Stimulated activated effector memory CD8-positive, alpha-beta T cell treated with anti-CD3 and anti-CD28 coated beads, Interleukin-12 subunit alpha, Interleukin-12 subunit beta, amount 100 ng/mL, for 72 hours (primary cell): Measurements from ENCODE around the gene ZNF236.
A peak's percentile ranks its signal among the peaks of the same experiment; 100 is the strongest.

Experiments used
- ATAC-seq: fragments of 150-1000 bp; cut with Tn5 transposase; 2 replicates; pipeline ENCODE4 v1.10.0; 2021
- DNase-seq, 2 donors: peaks; one replicate each; pipeline ENCODE4 v3.0.0; 2021 to 2022; ENCODE audit warnings: low spot score in 2 of 2
- H3K27ac Mint-ChIP-seq: one replicate; pipeline ENCODE4 v1.8.0; 2022; ENCODE audit warnings: mild to moderate bottlenecking, mixed read lengths
- H3K36me3 Mint-ChIP-seq: one replicate; pipeline ENCODE4 v1.8.0; 2022; ENCODE audit warnings: mild to moderate bottlenecking, mixed read lengths
- H3K4me1 Mint-ChIP-seq: one replicate; pipeline ENCODE4 v1.8.0; 2022; ENCODE audit warnings: mixed read lengths
- H3K4me3 Mint-ChIP-seq: one replicate; pipeline ENCODE4 v1.8.0; 2022; ENCODE audit warnings: mild to moderate bottlenecking, mixed read lengths
- H3K9me3 Mint-ChIP-seq: one replicate; pipeline ENCODE4 v1.8.0; 2022; ENCODE audit warnings: mixed read lengths

ZNF236 gene

GRCh38 chr18:76837071-76837470, 14.7 kb downstream of the ZNF236 start:
- Mint-ChIP-seq H3K27ac (no peak overlapping the region), H3K36me3 (no peaks in the 10 kb centered on the region), H3K4me3 (no peak overlapping the region), H3K4me1 (peaks cover 25% of the 10 kb centered on the region), H3K9me3 (no peaks in the 10 kb centered on the region)
- DNase-seq, result no peak
- ATAC-seq, result no peak

DNA sequence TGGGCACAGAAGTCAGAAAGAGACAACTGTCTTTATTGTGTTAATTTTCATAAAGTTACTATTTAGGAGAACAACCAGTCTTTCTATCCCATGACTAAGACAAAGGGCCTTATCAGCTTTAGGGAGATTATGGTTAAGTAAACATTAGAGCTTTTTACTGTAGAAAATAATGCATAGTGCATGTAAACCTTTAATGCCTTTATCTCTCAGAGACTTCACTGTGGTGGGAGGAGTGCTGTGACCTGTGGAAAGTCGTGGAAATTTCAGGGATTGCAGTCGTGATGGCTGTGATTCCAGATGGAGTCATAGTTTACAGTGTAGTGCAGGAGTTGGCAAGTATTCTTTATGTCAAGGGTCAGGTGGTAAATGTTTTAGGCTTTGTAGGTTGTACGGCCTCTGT, 15.8 kb downstream of the ZNF236 start:
- Mint-ChIP-seq H3K36me3 (no peaks in the 10 kb centered on the region), H3K27ac (no peak overlapping the region), H3K9me3 (no peaks in the 10 kb centered on the region), H3K4me1 (peaks cover 23% of the 10 kb centered on the region), H3K4me3 (no peak overlapping the region)
- ATAC-seq (no peak), DNase-seq (no peak)

- DNase-seq, result no peak
- Mint-ChIP-seq H3K4me3 (no peak overlapping the region), H3K4me1 (peaks cover 32% of the 10 kb centered on the region), H3K27ac (no peak overlapping the region), H3K36me3 (no peaks in the 10 kb centered on the region), H3K9me3 (no peaks in the 10 kb centered on the region)
- ATAC-seq, result no peak
Observed at GRCh38 chr18:76839086-76839794, 16.9 kb downstream of the ZNF236 start.

- H3K27ac Mint-ChIP-seq, result no peak overlapping the region
- H3K36me3 Mint-ChIP-seq, result no peaks in the 10 kb centered on the region
- no peaks in the 10 kb centered on the region for H3K9me3 Mint-ChIP-seq
- H3K4me1 Mint-ChIP-seq, result peaks cover 29% of the 10 kb centered on the region
- no peak overlapping the region for H3K4me3 Mint-ChIP-seq
- no peak for ATAC-seq
- no peak for DNase-seq
Observed at GRCh38 chr18:76842837-76843530, 20.6 kb downstream of the ZNF236 start.

DNA sequence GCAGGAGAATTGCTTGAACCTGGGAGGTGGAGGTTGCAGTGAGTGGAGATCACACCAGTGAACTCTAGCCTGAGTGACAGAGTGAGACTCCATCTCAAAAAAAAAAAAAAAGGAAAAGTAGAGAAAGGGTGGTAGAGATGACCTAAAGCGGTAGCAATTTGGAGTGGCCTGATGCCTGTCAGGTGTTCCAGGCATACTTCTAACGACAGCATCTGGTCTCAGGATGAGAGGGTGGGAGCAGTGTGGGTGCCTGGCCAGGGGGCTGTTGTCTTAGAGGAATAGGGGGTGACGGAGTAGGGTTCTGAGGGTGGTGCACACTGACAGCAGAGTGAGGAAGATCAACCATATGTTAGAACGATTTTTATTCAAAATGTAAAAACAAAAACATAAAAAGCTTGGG, 21.8 kb downstream of the ZNF236 start:
- Mint-ChIP-seq H3K4me3 (no peak overlapping the region), H3K9me3 (no peaks in the 10 kb centered on the region), H3K36me3 (no peaks in the 10 kb centered on the region), H3K27ac (peak overlapping the region; percentile 38), H3K4me1 (peaks cover 31% of the 10 kb centered on the region)
- DNase-seq (no peak), ATAC-seq (no peak)

DNA sequence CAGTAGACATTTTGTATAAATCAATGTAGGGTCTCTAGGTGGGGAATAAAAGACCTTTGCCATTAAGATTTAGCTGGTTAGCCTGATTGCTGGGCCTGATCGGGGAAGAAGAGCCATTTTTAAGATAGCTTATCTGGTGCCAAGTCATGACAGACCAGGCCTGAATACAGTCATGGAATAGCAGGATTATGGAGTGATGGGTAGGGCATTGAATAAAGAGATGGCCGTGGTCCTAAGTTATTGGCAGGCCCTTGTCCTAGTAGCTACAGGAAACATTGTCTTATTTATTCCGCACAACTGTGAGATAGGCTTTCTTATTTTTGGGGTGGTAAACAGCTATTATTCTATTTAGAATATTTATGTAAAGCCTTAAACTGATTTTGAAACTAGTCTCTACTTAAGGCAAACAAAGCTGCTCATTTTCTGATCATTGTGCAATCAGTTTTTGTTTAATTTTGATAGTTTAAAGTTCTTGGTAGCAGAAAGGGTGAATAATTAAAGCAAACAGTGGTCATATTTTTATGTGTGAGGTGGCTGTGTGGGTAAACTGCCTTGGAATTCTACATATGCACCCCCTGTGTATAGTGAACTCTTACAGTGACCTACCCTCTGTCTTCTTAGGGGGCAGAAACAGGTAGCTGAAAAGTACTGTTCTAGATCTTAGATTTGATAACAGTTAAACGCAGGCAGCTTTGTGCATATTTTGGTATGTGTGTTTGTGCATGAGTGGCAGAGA, 22.6 kb downstream of the ZNF236 start:
- Mint-ChIP-seq H3K4me1 (peaks cover 30% of the 10 kb centered on the region), H3K9me3 (no peaks in the 10 kb centered on the region), H3K27ac (no peak overlapping the region), H3K36me3 (no peaks in the 10 kb centered on the region), H3K4me3 (no peak overlapping the region)
- ATAC-seq (no peak), DNase-seq (no peak)

- Mint-ChIP-seq H3K36me3 (peaks cover 3% of the 10 kb centered on the region), H3K4me3 (no peak overlapping the region), H3K4me1 (peaks cover 30% of the 10 kb centered on the region), H3K9me3 (no peaks in the 10 kb centered on the region), H3K27ac (no peak overlapping the region)
- DNase-seq, result no peak
- no peak for ATAC-seq
Observed at GRCh38 chr18:76846217-76846616, 23.9 kb downstream of the ZNF236 start.

- DNase-seq (no peak), ATAC-seq (no peak)
- Mint-ChIP-seq H3K9me3 (no peaks in the 10 kb centered on the region), H3K27ac (no peak overlapping the region), H3K36me3 (peaks cover 20% of the 10 kb centered on the region), H3K4me1 (peaks cover 29% of the 10 kb centered on the region), H3K4me3 (no peak overlapping the region)
Observed at GRCh38 chr18:76847916-76848315, 25.6 kb downstream of the ZNF236 start.

DNA sequence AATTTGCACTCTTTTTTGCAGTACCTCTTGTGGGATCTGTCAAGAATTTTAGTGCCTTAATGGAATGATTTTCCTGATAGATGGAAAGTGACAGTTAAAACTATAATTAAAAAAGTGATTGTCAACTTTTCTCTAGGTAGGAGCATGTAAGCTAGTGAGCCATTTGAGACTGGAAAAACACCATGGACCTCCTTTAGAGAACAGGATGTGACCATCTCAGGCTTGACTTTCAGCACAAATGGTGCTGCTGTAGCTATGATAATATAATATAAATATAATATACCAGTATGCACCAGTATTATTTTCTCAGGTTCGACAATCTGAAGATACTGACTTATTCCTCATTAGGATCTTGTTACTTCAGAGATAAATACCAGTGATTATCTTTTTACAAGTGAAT, 27.8 kb downstream of the ZNF236 start:
- peaks cover 30% of the 10 kb centered on the region for H3K36me3 Mint-ChIP-seq
- peaks cover 15% of the 10 kb centered on the region for H3K4me1 Mint-ChIP-seq
- H3K27ac Mint-ChIP-seq, result peak overlapping the region; percentile 18
- DNase-seq (no peak), ATAC-seq (no peak)
- H3K4me3 Mint-ChIP-seq, result no peak overlapping the region
- H3K9me3 Mint-ChIP-seq, result no peaks in the 10 kb centered on the region

DNA sequence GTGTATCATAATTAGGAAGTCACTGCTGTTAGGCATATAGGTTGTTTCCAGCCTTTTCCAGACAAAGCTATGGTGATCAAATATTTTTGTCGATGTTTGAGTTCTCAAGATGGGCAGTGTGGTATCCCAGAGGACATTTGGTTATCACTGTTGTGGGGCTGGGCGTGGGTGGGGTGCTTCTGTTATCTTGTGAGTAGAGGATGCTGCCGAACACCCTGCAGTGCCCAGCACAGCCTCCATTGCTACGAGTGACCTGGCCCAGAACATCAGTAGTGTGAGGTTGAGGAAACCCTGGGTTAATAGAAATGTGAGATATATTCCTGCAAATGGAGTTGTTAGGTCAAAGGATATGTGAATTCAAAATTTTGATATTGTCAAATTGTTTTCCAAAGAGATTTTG, 33.2 kb downstream of the ZNF236 start:
- Mint-ChIP-seq H3K4me3 (no peak overlapping the region), H3K9me3 (no peaks in the 10 kb centered on the region), H3K4me1 (peaks cover 20% of the 10 kb centered on the region), H3K36me3 (peaks cover 59% of the 10 kb centered on the region), H3K27ac (no peak overlapping the region)
- ATAC-seq (no peak), DNase-seq (no peak)

DNA sequence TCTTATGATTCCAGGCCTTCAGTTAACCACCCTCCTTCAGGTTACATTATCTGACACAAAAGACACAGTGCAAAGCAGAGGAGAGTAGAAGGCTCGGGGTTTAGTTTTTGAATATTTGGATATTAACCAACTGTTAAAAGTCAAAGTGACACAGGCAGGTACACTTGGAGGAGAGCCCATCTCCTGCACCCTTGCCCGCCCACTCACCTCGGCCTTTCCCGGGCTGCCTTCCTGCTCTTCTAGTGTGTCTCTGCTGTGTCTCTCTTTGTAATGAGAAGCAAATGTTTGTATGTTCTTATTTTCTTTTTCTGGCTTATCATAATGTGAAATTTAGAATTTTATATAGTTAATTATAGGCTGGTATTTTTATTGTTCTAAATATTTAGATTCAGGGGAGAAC, 35.1 kb downstream of the ZNF236 start:
- ATAC-seq, result no peak
- Mint-ChIP-seq H3K4me3 (no peak overlapping the region), H3K9me3 (no peaks in the 10 kb centered on the region), H3K27ac (peak overlapping the region; percentile 85), H3K4me1 (peaks cover 20% of the 10 kb centered on the region), H3K36me3 (peaks cover 49% of the 10 kb centered on the region)
- no peak for DNase-seq

GRCh38 chr18:76859474-76860339, 37.4 kb downstream of the ZNF236 start:
- ATAC-seq (peak; percentile 81), DNase-seq (no peak)
- peak overlapping the region; percentile 18 for H3K4me3 Mint-ChIP-seq
- H3K36me3 Mint-ChIP-seq, result peaks cover 56% of the 10 kb centered on the region
- peaks cover 20% of the 10 kb centered on the region for H3K4me1 Mint-ChIP-seq
- H3K9me3 Mint-ChIP-seq, result no peaks in the 10 kb centered on the region
- H3K27ac Mint-ChIP-seq, result peak overlapping the region; percentile 88

GRCh38 chr18:76860411-76860810, 38.1 kb downstream of the ZNF236 start:
- peaks cover 20% of the 10 kb centered on the region for H3K4me1 Mint-ChIP-seq
- no peak for DNase-seq
- H3K9me3 Mint-ChIP-seq, result no peaks in the 10 kb centered on the region
- no peak overlapping the region for H3K27ac Mint-ChIP-seq
- no peak for ATAC-seq
- no peak overlapping the region for H3K4me3 Mint-ChIP-seq
- peaks cover 63% of the 10 kb centered on the region for H3K36me3 Mint-ChIP-seq

DNA sequence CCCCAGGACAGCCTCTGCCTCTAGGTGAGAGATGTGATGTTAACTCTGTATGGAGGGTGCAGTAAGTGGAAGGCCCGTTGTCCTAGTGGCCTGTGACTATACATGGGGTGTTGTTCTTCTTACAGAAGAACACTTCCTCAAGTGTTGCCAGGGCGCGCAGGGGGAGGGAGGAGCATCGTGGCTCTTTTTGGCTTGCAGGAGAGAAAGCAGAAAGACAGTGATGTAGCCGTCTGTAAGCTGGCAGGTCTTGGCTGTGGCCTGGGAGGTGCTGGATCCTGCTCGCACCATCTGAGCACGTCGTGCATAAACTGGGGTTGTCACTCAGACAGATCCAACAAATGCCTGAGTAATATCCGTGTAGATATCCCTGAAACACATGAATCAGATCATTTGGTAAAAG, 44.3 kb downstream of the ZNF236 start:
- H3K4me3 Mint-ChIP-seq, result no peak overlapping the region
- no peak overlapping the region for H3K27ac Mint-ChIP-seq
- H3K36me3 Mint-ChIP-seq, result peaks cover 84% of the 10 kb centered on the region
- no peak for ATAC-seq
- no peaks in the 10 kb centered on the region for H3K9me3 Mint-ChIP-seq
- DNase-seq, result no peak
- peaks cover 5% of the 10 kb centered on the region for H3K4me1 Mint-ChIP-seq

DNA sequence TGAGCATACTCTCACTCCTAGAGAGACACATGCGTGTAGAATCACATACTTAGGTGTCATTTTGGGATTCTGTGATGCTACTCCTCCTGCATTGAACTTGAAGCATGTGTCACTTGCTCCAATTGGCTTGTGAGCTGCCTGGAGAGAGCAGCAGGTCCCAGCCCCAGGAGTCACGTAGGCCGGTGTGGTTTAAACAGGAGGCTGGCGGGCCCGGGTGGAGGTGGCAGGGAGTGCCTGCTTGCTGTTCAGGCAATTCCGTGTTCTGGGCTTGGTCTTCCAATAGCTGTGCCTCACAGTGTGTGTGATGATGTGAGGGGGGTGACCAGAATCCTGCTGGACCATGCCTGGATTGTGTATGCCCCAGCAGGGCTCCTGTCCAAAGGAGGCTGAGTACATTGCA, 51.0 kb downstream of the ZNF236 start:
- no peak for ATAC-seq
- peak overlapping the region; percentile 77 for H3K27ac Mint-ChIP-seq
- no peak overlapping the region for H3K4me3 Mint-ChIP-seq
- peaks cover 73% of the 10 kb centered on the region for H3K36me3 Mint-ChIP-seq
- DNase-seq, result no peak
- no peaks in the 10 kb centered on the region for H3K9me3 Mint-ChIP-seq
- H3K4me1 Mint-ChIP-seq, result peaks cover 20% of the 10 kb centered on the region
